GM19452 (cell line): ENCODE measurements around the gene GDPD4.

Experiments used
- ATAC-seq: cut with Tn5 transposase; IDR thresholded peaks from one replicate; pipeline ENCODE4 v1.9.1; 2021; ENCODE audit not compliant: unreplicated experiment

GDPD4 gene

DNA sequence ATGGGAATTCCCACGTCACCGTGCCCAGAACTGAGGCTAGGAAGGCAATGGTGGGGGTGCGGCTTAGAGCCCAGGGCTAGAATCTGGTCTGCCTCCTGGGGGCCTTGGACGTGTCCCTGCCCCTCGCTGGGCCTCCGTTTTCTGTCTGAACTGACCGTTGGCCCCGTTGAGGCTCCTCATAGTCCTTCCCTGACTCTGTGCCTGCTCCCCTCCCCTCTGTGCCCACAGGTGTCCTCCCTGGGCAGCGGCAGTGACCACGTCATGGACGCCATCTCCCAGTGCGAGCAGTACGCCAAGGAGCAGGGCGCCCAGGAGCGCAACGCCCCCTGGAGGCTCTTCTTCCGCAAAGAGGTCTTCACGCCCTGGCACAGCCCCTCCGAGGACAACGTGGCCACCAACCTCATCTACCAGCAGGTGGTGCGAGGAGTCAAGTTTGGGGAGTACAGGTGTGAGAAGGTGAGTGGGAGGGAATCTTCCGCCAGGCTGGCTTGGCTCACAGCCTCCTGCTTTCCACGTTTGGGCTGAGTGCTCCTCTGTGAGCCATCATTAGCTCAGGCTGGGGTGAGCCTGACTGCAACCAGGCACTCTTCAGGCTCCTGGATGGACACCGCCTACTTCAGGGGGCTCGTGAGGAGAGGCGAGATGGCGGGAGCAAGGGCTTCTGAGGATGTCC is 109.5 kb downstream of the GDPD4 start:
- no peak for ATAC-seq

DNA sequence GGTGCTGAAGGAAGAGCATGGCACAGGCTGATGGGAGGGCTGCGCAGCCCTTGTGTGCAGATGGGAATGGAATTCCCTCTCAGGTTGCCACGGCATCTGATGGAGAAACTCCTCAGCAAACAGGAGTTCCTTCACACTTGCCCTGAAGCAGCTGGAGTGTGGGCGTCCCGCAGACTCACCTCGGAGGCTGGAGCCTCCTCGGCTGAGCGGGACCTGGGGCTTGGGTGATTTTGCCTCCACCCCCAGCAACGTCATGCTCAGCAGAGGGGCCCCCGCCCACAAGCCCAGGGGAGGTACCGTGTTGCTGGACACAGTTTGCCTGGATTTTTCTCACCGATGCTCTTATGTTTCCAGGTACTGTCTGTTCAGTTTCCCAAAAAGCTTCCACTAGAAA is 110.1 kb downstream of the GDPD4 start:
- no peak for ATAC-seq

DNA sequence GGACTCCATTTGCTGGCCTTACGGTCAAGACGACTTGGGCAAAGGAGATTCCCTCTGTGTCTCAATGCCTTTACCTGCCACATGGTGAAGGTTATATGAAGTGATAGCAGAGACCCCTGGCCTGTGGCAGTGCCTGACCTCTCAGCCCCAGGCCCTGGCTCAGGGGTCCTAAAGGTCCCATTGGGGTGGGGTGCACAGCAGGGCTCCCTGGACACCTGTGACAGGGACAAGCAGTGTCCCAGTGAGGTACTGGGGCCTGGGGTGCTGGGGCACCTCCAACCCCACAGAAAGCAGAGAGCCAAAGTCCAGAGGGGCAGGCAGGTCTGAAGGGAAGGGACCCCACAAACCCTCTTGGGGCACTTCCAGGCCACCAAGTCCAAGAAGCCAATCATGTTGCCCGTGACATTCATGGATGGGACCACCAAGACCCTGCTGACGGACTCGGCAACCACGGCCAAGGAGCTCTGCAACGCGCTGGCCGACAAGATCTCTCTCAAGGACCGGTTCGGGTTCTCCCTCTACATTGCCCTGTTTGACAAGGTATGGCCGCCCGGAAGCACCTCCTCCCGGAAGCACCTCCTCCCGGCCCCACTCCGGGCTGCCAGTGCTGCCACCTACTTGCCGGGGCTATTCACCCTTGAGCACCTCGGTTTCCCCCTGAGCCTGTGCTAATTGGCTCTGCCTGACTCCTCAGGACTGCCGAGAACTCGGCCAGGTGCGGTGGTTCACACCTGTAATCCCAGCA is 111.0 kb downstream of the GDPD4 start:
- no peak for ATAC-seq

DNA sequence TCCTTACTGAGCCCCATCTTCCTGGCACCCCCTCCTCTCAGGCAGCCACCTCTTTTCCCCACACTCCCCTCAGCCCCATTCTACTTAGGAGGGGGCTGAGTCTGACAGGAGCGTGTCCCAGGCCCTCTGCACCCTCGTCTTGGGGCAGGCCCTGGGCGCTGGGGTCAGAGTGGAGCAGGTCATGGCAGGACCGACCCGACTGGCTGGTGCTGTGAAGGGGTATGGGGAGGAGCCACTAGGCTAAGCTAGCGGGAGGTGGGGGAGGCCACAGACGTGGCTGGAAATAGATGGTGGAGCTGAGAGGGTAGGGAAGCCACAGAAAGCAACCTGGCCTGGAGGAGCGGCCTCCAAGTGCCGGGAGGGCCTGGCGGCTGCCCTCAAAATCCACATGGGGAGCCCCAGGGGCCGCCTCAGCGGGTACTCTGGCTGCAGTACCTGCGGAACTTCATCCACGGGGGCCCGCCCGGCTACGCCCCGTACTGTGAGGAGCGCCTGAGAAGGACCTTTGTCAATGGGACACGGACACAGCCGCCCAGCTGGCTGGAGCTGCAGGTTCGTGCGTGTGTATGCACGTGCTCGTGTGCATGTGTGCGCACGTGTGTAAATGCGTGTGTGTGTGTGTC is 111.8 kb downstream of the GDPD4 start:
- no peak for ATAC-seq

DNA sequence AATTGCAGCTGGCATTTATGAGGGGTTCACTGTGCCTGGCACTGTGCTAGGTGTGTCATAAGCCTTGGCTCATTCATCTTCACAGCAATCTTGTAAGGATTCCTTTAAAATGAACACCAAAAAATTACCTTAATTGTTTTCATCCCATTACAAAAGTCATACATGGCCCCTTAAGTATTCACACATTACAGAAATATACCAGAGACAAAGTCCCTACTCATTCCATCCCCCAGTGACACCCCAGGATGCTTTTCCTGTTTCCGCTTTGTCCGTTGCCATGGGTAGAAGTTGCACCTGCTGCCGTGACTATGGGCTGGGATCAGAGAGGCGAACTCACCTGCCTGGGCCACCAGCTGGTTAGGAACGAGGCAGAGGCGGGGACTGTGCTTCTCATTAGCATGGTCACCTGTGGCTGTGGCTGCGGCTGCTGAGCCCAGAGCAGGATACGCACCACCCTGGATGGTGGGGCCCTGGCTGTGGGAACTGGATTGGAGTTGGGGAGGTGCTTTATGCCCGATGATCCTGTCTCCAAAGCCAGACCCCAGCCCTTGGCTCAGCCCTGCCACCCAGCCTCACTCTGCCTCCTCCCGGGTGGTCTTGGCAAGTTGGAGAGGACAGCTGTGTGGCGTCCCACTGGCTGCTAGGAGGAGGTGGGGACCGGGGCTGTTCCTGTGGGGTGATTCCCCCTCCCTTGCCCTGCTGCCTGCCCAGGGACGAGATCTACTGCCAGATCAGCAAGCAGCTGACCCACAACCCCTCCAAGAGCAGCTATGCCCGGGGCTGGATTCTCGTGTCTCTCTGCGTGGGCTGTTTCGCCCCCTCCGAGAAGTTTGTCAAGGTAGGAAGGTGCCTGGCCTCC is 112.6 kb downstream of the GDPD4 start:
- no peak for ATAC-seq

DNA sequence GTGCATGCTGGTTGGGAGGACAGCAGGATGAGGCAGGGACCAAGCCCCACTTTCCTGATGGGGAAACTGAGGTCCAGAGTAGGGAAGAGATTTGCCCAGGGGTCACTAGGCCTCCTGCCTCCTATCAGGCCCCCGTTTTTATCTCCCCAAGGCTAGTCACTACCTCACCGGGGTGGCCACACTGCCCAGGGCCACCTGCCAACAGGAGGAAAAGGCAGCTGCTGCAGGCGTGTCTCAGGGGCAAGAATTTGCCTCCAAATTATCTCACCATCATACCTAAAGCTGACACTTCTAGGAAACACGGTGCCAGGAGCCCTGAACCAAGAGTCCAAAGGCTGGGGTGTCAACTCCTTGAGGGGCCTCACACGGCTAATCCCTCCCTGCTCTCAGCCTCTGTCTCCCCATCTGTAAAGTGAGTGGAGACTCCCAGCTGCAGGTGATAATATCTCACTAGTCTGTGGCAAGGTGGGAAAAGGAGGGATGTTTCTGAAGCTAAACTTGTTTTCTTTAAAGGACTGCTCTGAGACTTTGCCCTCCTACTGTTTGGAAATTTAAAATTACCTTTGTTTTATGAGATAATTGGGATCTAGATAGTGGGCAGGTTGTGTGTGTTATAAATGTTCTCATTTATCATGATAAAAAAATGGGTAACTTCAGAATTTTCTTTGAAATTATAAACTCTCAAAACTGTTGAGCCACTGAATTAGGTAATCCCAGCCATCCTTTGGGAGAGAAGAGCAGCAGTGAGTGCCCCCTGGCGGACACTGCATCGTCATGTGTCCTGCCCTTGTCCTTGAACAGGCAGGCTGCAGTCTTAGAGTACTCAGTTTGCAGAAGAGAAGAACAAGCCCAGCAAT is 113.5 kb downstream of the GDPD4 start:
- ATAC-seq: no peak

DNA sequence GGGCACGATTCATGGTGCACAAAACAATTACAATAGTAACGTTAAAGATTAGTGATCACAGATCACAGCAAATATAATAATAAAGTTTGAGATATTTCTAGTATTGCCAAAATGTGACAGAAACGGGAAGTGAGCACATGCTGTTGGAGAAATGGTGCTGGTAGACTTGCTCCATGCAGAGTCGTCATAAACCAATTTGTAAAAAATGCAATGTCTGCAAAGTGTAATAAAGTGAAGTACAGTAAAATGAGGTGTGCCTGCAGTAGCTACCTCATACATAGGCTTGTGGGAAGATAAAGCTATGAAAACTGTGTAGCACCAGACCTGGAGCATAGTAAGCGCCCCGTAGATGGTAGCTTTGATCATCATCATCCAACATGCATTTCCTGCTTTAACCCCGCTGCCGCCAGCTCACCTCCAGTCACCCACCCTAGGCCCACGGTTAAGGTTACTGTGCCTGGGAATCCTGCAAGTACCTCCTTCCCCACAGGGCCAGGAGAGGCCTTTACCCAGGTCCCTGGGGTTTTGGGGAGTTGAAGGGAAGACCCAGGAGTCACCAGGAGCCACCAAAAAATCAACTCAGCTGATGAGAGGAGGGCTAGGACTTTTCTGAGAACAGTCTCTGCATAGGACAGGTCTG is 114.3 kb downstream of the GDPD4 start:
- no peak for ATAC-seq

DNA sequence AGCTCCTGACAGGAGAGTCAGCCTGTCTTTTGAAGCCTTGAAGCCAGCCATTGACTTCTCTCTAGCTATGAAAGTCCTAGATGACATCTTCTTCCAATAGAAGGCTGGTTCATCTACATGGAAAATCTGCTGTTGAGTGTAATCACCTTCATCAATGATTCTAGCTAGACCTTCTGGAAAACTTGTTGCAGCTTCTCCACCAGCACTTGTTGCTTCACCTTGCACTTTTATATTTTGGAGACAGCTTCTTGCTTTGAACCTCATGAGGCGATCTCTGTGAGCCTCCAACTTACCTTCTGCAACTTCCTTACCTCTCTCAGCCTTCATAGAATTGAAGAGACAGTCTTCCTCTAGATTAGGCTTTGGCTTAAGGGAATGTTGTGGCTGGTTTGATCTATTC is 115.2 kb downstream of the GDPD4 start:
- ATAC-seq: no peak

DNA sequence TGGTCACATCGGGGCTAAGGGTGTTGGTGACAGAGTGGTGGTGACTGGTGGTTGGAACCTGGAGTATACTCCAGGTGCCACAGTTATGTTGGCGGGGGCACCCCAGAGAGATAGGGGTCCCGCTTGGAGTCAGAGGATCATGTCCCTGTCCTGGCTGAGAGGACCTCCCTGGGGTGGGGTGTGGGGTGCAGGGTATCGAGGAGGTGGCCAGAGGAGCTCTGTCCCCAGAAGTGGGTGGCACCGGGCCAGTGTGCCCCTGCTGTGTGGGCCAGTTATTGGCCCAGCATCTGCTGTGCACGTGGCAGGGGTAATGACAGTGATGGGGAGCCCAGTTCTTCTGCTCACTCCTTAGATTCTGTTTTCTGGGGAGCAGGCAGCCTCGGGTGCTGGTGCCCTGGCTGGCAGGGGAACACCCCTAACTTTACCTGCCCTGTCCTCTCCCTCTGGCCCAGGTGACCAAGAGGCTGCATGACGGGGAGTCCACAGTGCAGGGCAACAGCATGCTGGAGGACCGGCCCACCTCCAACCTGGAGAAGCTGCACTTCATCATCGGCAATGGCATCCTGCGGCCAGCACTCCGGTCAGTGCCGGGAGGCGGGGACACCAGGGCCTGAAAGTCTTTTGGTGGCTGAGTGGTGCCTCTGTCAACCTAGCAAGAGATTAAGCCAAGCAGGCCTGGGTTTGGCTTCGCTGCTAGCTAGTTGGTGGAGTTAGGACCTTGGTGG is 117.2 kb downstream of the GDPD4 start:
- ATAC-seq: no peak

DNA sequence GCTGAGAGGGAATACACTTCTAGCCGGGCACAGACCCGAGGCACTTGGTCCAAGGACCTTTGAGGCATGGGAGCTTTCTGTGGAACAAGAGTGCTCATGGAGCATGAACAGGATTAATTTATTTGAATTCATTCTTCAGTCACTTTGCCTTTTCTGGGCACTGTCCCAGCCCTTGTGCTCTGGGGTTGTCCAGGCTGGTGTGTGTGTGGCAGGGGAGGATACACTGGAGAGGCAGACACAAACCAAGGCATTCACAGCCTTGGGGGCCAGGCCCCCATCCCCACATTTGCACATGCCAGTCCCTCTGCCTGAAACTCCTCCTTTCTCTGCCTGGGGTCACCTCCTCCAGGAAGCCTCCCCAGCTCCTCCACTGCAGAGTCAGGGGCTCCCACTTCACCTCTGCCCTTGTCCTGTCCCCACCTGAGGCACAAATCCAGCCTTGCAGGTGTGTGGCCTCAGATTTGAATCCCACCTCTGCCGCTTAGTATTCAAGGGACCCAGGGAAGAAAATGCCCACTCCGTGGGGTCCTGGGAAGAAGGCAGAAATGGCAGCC is 118.0 kb downstream of the GDPD4 start:
- ATAC-seq: no peak

DNA sequence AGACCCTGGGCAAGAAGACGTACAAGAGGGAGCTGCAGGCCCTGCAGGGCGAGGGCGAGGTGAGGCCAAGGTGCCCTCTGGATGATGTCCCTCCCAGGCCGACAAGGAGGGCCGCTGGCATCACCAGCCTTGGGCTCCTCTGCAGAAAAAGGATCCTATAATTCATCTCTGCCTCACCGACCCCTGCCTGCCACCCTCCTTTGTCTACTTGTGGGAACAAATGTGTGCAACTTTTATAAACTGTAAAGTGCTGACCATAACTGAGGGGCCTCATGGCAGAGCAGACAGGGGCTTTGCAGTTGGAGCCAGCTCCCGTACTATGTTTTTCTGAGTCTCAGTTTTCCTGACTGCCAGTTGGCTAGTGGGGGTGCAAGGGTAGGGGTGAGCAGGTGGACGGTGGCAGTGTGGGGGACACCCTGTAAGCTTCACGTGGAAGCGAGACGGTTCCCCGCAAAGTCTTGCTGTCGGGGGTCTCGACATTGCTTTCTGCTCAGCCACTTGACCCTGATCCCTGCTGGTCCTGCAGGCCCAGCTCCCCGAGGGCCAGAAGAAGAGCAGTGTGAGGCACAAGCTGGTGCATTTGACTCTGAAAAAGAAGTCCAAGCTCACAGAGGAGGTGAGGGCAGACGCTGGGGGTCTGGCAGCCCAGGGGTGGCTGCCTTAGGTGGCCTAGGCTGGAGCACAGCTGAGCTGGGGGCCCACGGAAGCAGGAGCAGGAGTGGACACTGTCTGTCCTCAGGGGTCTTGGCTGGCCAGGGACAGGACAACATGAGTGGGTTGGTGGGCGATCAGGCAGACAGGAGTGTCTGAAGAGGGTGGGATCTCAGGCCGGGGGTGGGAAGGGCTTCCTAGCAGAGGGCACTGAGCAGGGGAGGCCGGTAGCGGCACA is 118.7 kb downstream of the GDPD4 start:
- ATAC-seq: no peak

DNA sequence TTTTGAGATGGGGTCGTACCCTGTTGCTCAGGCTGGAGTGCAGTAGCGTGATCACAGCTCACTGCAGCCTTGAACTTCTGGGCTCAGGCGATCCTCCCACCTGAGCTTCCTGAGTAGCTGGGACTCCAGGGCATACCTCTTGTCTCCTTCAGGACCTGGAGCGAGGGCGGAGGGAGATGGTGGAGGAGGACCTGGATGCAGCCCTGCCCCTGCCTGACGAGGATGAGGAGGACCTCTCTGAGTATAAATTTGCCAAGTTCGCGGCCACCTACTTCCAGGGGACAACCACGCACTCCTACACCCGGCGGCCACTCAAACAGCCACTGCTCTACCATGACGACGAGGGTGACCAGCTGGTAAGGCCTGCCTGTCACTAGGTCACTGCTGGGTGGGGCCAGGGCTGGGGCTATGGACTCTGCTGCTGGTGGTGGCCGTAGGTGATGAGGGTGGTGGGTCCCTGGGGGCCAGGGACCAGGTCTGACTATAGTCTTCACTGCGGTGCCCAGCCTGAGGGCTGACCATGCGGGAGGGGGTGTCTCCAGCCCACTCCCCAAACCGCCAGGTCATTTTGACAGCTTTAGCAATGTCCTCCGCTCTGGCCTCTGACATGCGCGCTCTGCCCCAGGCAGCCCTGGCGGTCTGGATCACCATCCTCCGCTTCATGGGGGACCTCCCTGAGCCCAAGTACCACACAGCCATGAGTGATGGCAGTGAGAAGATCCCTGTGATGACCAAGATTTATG is 119.5 kb downstream of the GDPD4 start:
- no peak for ATAC-seq

DNA sequence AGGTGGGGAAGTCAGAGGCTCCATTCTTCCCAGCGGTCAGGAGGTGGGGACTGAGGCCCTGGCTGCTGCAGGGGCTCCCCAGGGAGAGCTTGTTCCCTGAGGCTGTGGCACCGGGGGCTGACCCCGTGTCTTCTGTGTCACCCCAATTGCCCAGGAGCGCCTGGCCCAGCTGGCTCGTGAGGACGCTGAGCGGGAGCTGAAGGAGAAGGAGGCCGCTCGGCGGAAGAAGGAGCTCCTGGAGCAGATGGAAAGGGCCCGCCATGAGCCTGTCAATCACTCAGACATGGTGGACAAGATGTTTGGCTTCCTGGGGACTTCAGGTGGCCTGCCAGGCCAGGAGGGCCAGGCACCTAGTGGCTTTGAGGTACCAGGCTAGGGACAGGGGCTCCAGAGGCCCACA is 120.3 kb downstream of the GDPD4 start:
- no peak for ATAC-seq

DNA sequence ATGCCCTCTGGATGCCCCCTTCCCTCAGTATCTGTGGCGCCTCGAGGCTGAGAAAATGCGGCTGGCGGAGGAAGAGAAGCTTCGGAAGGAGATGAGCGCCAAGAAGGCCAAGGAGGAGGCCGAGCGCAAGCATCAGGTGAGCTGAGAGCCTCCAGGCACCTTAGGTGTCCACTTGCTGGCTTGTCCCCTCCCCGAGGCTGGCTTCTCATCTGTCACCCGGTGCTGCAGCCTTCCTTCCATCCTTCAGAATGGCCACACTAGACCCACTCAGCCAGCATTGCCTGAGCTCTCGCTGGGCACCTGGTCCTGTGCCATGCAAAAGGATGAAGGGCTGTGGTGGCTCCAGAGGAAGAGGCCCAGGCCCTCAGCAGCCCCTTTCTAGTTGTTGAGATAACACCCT is 121.1 kb downstream of the GDPD4 start:
- no peak for ATAC-seq

DNA sequence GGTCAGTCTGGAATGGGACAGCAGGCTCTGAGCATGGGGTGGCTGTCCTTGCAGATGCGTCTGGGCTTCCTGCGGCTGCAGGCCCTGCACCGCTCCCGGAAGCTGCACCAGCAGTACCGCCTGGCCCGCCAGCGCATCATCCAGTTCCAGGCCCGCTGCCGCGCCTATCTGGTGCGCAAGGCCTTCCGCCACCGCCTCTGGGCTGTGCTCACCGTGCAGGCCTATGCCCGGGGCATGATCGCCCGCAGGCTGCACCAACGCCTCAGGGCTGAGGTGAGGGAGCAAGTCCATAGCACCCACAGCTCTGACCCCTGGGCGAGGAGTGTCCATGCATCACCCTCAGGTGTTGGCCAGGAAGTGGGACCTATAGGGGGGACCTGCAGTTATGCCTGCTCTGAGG is 121.8 kb downstream of the GDPD4 start:
- ATAC-seq: no peak

DNA sequence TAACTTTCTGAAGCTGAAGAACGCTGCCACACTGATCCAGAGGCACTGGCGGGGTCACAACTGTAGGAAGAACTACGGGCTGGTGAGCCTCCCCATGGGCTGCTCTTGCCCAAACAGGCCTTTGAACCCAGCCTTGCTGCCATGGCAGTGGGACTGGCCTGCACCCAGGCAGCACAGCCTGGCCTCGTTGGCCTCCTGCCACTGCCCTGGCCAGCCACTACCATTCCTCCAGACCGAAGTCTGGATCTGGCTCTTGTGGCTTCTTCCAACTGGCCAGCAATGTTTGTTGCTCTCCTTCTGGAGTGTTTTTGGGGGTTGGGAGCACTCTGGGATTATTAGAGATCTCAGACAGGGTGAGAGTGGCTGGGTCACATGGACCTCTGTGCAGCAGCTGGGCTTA is 122.4 kb downstream of the GDPD4 start:
- ATAC-seq: no peak

DNA sequence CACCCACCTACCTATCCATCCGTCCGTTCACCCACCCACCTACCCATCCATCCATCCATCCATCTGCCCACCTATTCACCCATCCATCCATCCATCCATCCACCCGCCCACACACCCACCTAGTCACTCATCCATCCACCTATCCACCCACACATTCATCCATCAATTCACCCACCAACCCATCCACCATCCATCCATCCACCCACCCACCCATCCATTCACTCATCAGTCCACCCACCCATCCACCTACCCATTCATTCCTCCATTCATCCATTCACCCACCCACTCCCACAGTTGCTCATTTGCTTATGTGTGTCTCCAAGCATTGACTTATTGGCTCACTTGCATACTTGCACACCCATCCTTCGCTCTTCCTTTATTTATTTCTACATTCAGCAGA is 123.3 kb downstream of the GDPD4 start:
- no peak for ATAC-seq
